ENCODE results near the gene AFF1.

Gene AFF1

GRCh38 chr4:86950831-86951525, 16.2 kb downstream of the AFF1 start:
- no peak for DNase-seq (ENCODE audit: low read depth in 2 of 3, low spot score in 1 of 3)

- DNase-seq (ENCODE audit: low read depth in 2 of 3, low spot score in 1 of 3) = no peak
Measured at GRCh38 chr4:86955888-86956451, 21.2 kb downstream of the AFF1 start.

GRCh38 chr4:86957215-86957614, 22.4 kb downstream of the AFF1 start:
- DNase-seq (ENCODE audit: low read depth in 2 of 3, low spot score in 1 of 3) = no peak

- no peak for DNase-seq (ENCODE audit: low read depth in 2 of 3, low spot score in 1 of 3)
Measured at GRCh38 chr4:86959588-86960500, 25.0 kb downstream of the AFF1 start.

- no peak for DNase-seq (ENCODE audit: low read depth in 2 of 3, low spot score in 1 of 3)
Measured at GRCh38 chr4:86960557-86960961, 25.7 kb downstream of the AFF1 start.

- no peak for DNase-seq (ENCODE audit: low read depth in 2 of 3, low spot score in 1 of 3)
Measured at GRCh38 chr4:86961116-86961515, 26.3 kb downstream of the AFF1 start.

- DNase-seq (ENCODE audit: low read depth in 2 of 3, low spot score in 1 of 3) = no peak
Measured at GRCh38 chr4:86961605-86962295, 26.9 kb downstream of the AFF1 start.

- DNase-seq (ENCODE audit: low read depth in 2 of 3, low spot score in 1 of 3) = no peak
Measured at GRCh38 chr4:86963697-86964096, 28.9 kb downstream of the AFF1 start.

GRCh38 chr4:86965019-86965976, 30.5 kb downstream of the AFF1 start:
- DNase-seq (ENCODE audit: low read depth in 2 of 3, low spot score in 1 of 3) = no peak

GRCh38 chr4:86967073-86967472, 32.3 kb downstream of the AFF1 start:
- no peak for DNase-seq (ENCODE audit: low read depth in 2 of 3, low spot score in 1 of 3)

- DNase-seq (ENCODE audit: low read depth in 2 of 3, low spot score in 1 of 3) = no peak
Measured at GRCh38 chr4:86967798-86968197, 33.0 kb downstream of the AFF1 start.

- no peak for DNase-seq (ENCODE audit: low read depth in 2 of 3, low spot score in 1 of 3)
Measured at GRCh38 chr4:86968547-86968946, 33.7 kb downstream of the AFF1 start.

GRCh38 chr4:86970447-86971354, 35.9 kb downstream of the AFF1 start:
- DNase-seq (ENCODE audit: low read depth in 2 of 3, low spot score in 1 of 3) = no peak

- no peak for DNase-seq (ENCODE audit: low read depth in 2 of 3, low spot score in 1 of 3)
Measured at GRCh38 chr4:86971355-86971683, 36.5 kb downstream of the AFF1 start.

- no peak for DNase-seq (ENCODE audit: low read depth in 2 of 3, low spot score in 1 of 3)
Measured at GRCh38 chr4:86972997-86973396, 38.2 kb downstream of the AFF1 start.

- DNase-seq (ENCODE audit: low read depth in 2 of 3, low spot score in 1 of 3) = no peak
Measured at GRCh38 chr4:86973668-86974067, 38.9 kb downstream of the AFF1 start.

- DNase-seq (ENCODE audit: low read depth in 2 of 3, low spot score in 1 of 3) = no peak
Measured at GRCh38 chr4:86974551-86974994, 39.8 kb downstream of the AFF1 start.

GRCh38 chr4:86975927-86976326, 41.1 kb downstream of the AFF1 start:
- no peak for DNase-seq (ENCODE audit: low read depth in 2 of 3, low spot score in 1 of 3)

- no peak for DNase-seq (ENCODE audit: low read depth in 2 of 3, low spot score in 1 of 3)
Measured at GRCh38 chr4:86976801-86977485, 42.1 kb downstream of the AFF1 start.
